Measurements from ENCODE around the gene CNTNAP5.

Gene CNTNAP5

DNA sequence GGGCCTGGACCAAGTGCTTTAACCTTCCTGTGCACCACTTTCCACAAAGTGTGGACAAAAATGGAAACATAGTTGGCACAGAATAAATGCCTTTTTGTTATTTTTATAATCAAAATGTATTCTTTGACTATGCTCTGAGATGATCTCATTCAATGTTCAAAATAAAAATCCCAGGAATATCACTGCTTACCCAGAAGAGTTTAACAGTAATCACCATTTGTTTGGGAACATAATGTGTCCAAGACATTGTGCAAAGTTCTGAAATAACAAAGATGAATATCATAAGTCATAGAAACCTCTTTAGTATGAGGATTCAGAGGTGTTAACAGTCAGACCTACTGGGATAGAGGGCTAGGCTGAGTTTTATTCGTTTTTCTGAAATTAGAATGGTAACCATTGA, 668.1 kb downstream of the CNTNAP5 start:
- Histone ChIP-seq H3K4me2 (ENCODE audit: low read depth, low read length) (no peak overlapping the region), H3K9me2 (replicated peaks; ENCODE audit: insufficient read depth, low read length) (no peaks in the 10 kb centered on the region), H4K20me1 (ENCODE audit: insufficient read depth, low read length) (no peaks in the 10 kb centered on the region), H3K9me3 (replicated peaks; ENCODE audit: insufficient read depth, low read length) (no peaks in the 10 kb centered on the region), H2AFZ (ENCODE audit: low read length) (no peak overlapping the region), H3K79me2 (ENCODE audit: low read length) (no peaks in the 10 kb centered on the region), H3K36me3 (replicated peaks; ENCODE audit: insufficient read depth, low read length) (no peaks in the 10 kb centered on the region), H3K4me1 (ENCODE audit: low read length) (no peaks in the 10 kb centered on the region), H3K9ac (ENCODE audit: low read length) (no peak overlapping the region), H3K27me3 (replicated peaks; ENCODE audit: insufficient read depth, low read length) (no peaks in the 10 kb centered on the region), H3F3A (ENCODE audit: insufficient read depth, low read length) (no peaks in the 10 kb centered on the region), H3K27ac (ENCODE audit: low read length) (no peak overlapping the region), H3K4me3 (ENCODE audit: low read length) (no peak overlapping the region)
- TF ChIP-seq, protein P1, sequence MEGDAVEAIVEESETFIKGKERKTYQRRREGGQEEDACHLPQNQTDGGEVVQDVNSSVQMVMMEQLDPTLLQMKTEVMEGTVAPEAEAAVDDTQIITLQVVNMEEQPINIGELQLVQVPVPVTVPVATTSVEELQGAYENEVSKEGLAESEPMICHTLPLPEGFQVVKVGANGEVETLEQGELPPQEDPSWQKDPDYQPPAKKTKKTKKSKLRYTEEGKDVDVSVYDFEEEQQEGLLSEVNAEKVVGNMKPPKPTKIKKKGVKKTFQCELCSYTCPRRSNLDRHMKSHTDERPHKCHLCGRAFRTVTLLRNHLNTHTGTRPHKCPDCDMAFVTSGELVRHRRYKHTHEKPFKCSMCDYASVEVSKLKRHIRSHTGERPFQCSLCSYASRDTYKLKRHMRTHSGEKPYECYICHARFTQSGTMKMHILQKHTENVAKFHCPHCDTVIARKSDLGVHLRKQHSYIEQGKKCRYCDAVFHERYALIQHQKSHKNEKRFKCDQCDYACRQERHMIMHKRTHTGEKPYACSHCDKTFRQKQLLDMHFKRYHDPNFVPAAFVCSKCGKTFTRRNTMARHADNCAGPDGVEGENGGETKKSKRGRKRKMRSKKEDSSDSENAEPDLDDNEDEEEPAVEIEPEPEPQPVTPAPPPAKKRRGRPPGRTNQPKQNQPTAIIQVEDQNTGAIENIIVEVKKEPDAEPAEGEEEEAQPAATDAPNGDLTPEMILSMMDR (IDR thresholded peaks at IDR 0.05; ENCODE audit: low read length): no peak
- TF ChIP-seq EZH2phosphoT487 (IDR thresholded peaks at IDR 0.05; ENCODE audit: low read length): no peak
- no peak for TF ChIP-seq EZH2 (optimal IDR thresholded peaks at IDR 0.05; ENCODE audit: low read depth, low read length)
- no peak for DNase-seq

DNA sequence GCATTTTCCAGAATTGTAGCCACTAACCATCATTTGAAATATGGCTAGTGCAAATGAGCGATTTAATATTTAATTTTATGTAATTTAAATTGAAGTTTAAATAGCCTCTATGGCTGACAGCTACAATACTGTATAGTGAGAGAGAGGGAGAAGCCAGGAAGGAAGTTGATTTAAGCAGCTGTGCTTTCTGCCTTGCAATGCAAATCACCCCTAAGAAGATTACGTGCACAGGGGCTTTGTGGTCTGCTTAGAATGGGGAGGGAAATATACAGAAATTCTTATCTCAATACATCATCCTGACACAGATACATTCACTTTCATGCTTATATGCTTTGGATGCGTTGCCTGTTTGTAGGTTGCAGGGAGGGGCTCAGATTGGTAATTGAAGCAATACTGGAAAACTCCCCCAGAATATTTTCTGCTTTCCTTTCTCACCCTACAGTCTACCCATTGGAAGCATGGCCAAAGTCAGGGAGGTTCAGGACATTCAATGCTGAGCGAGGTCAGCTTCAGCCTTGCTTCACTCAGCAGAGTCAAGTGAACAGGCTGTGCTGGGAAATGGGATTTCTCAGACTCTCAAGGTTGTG, 674.0 kb downstream of the CNTNAP5 start:
- Histone ChIP-seq H3K9me3 (replicated peaks; ENCODE audit: insufficient read depth, low read length) (no peaks in the 10 kb centered on the region), H4K20me1 (ENCODE audit: insufficient read depth, low read length) (no peaks in the 10 kb centered on the region), H3K9ac (ENCODE audit: low read length) (no peak overlapping the region), H3K27me3 (replicated peaks; ENCODE audit: insufficient read depth, low read length) (no peaks in the 10 kb centered on the region), H3K36me3 (replicated peaks; ENCODE audit: insufficient read depth, low read length) (no peaks in the 10 kb centered on the region), H3K4me1 (ENCODE audit: low read length) (no peaks in the 10 kb centered on the region), H3K27ac (ENCODE audit: low read length) (no peak overlapping the region), H3F3A (ENCODE audit: insufficient read depth, low read length) (no peaks in the 10 kb centered on the region), H3K9me2 (replicated peaks; ENCODE audit: insufficient read depth, low read length) (no peaks in the 10 kb centered on the region), H2AFZ (ENCODE audit: low read length) (no peak overlapping the region), H3K79me2 (ENCODE audit: low read length) (no peaks in the 10 kb centered on the region), H3K4me3 (ENCODE audit: low read length) (no peak overlapping the region), H3K4me2 (ENCODE audit: low read depth, low read length) (no peak overlapping the region)
- DNase-seq: peak; percentile 52
- TF ChIP-seq EZH2phosphoT487 (IDR thresholded peaks at IDR 0.05; ENCODE audit: low read length) (no peak), EZH2 (optimal IDR thresholded peaks at IDR 0.05; ENCODE audit: low read depth, low read length) (no peak)
- TF ChIP-seq, protein P1 (IDR thresholded peaks at IDR 0.05; ENCODE audit: low read length): no peak

DNA sequence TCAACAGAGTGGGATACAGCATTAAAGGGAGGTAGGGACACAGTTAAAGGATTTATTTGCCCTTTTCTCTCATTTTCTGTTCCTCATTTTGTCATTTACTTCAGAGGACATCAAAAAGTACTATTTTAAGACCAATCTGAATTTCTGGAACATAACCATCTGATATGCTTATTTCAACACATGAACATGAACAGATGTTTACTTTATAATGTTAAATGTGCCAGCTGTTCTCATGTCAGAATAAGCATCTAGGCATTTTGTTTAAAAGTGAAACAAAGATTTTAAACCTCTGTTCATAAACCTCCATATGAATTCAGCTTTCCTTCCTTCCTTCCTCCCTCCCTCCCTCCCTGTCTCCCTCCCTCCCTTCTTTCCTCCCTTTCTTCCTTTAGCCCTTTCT, 677.7 kb downstream of the CNTNAP5 start:
- H4K20me1 ChIP-seq (ENCODE audit: insufficient read depth, low read length): no peaks in the 10 kb centered on the region
- H3K79me2 ChIP-seq (ENCODE audit: low read length): no peaks in the 10 kb centered on the region
- H3K36me3 ChIP-seq (replicated peaks; ENCODE audit: insufficient read depth, low read length): no peaks in the 10 kb centered on the region
- TF ChIP-seq EZH2phosphoT487 (IDR thresholded peaks at IDR 0.05; ENCODE audit: low read length) (no peak), EZH2 (optimal IDR thresholded peaks at IDR 0.05; ENCODE audit: low read depth, low read length) (no peak)
- TF ChIP-seq, protein P1 (IDR thresholded peaks at IDR 0.05; ENCODE audit: low read length): no peak
- no peaks in the 10 kb centered on the region for H3K4me1 ChIP-seq (ENCODE audit: low read length)
- DNase-seq: no peak
- H3K9me3 ChIP-seq (replicated peaks; ENCODE audit: insufficient read depth, low read length): no peaks in the 10 kb centered on the region
- H3K4me2 ChIP-seq (ENCODE audit: low read depth, low read length): no peak overlapping the region
- no peak overlapping the region for H3K27ac ChIP-seq (ENCODE audit: low read length)
- no peak overlapping the region for H3K4me3 ChIP-seq (ENCODE audit: low read length)
- no peaks in the 10 kb centered on the region for H3K9me2 ChIP-seq (replicated peaks; ENCODE audit: insufficient read depth, low read length)
- no peak overlapping the region for H2AFZ ChIP-seq (ENCODE audit: low read length)
- no peak overlapping the region for H3K9ac ChIP-seq (ENCODE audit: low read length)
- no peaks in the 10 kb centered on the region for H3F3A ChIP-seq (ENCODE audit: insufficient read depth, low read length)
- H3K27me3 ChIP-seq (replicated peaks; ENCODE audit: insufficient read depth, low read length): no peaks in the 10 kb centered on the region

All from MM.1S (cell line).